GM21526 (cell line): ENCODE measurements around the gene TECPR1.

ENCODE experiments used
- ATAC-seq: cut with Tn5 transposase; IDR thresholded peaks from one replicate; pipeline ENCODE4 v1.9.1; 2021; ENCODE audit warnings: moderate library complexity; ENCODE audit not compliant: unreplicated experiment, low FRiP score

Gene TECPR1

DNA sequence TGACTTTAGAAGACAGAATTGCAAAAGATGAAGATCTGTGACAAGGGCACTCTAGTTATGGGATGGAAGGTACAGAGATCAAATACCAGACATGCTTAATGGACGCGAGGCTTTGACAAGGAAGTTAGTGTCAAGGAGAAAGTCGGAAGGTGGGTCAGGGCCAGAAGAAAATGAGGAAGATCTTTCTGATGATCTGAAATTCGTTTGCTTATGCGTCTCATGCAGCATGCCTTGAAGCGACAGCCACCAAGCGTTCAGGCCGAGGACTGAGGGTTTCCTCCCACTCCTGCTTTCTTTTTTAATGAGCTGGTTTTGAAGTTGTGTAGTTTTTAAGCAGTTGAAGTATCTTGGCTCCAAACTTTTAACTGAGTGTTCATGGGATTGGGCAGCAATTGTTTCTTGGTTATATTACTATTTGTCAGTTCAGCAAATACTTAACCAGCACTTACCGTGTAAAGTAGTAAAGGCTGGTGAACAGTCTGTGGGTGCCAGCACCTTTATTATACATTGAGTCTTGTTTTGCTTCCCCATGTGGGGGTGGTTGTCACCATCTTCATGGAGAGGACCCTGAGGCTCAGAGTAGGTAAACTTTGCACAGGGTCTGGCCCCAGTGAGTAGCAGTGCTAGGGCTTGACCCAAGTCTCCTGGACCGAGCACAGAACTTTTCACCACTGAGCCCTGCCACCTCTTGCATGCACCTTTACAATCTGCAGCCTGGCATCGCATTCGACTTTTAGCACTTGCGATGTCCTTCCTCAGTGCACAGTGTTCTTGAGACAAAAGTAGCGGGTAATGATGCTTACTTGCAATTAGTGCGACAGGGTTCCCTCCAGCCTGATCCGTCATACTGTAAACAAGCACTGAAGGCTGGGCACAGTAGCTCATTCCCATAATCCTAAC is 55.1 kb downstream of the TECPR1 start:
- ATAC-seq = no peak

DNA sequence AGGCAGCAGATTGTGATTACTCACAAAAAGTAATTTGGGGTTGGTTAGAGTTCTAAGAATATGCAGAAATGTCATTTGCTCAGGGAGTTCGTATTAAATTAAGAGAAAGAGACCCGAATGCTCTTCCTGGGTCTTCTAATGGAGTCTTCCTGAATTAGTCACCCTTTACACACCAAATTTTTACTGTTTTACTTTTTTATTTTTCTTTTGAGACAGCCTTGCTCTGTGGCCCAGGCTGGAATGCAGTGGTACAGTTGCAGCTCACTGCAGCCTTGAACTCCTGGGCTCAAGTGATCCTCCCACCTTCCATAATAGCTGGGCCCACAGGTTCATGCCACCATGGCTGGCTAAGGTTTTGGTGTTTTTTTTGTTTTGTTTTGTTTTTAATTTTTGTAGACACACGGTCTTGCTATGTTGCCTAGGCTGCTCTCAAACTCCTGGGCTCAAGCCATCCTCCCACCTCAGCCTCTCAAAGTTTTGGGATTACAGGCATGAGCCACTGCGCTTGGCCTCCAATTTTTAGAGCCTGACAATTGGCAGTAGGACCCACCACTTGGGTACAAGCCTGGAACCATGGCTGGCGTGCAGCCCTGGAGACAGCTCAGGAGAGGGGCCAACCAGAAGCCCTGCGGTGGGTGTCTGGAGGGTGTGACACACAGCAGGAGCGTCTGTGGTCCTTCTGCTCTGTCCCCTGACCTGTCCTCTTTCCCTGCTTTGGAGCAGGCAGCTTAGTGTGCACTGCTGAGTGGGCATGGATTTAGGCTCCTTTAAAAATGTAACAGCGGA is 57.2 kb downstream of the TECPR1 start:
- no peak for ATAC-seq

DNA sequence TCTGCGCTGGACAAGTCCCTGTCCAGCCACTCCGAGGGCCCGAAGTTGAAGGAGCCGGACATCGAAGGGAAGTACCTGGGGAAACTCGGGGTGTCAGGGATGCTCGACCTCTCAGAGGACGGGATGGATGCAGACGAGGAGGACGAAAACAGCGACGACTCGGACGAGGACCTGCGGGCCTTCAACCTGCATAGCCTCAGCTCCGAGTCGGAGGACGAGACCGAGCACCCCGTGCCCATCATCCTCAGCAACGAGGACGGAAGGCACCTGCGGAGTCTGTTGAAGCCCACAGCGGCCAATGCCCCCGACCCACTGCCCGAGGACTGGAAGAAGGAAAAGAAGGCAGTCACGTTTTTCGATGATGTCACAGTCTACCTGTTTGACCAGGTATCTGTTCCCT is 57.8 kb downstream of the TECPR1 start:
- ATAC-seq = no peak

DNA sequence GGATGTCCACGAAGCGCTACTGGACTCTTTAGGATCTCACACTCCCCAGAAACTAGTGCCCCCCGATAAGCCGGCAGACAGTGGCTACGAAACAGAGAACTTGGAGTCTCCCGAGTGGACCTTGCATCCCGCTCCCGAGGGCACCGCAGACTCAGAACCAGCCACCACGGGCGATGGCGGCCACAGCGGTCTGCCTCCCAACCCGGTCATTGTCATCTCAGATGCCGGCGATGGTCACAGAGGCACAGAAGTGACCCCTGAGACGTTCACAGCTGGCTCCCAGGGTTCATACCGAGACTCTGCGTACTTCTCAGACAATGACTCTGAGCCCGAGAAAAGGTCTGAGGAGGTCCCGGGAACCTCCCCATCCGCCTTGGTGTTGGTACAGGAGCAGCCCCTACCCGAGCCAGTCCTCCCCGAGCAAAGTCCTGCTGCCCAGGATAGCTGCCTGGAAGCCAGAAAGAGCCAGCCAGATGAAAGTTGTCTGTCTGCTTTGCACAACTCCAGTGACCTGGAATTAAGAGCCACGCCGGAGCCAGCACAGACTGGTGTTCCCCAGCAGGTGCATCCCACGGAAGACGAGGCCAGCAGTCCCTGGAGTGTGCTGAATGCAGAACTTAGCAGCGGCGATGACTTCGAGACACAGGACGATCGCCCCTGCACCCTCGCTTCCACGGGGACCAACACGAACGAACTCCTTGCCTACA is 58.4 kb downstream of the TECPR1 start:
- no peak for ATAC-seq

DNA sequence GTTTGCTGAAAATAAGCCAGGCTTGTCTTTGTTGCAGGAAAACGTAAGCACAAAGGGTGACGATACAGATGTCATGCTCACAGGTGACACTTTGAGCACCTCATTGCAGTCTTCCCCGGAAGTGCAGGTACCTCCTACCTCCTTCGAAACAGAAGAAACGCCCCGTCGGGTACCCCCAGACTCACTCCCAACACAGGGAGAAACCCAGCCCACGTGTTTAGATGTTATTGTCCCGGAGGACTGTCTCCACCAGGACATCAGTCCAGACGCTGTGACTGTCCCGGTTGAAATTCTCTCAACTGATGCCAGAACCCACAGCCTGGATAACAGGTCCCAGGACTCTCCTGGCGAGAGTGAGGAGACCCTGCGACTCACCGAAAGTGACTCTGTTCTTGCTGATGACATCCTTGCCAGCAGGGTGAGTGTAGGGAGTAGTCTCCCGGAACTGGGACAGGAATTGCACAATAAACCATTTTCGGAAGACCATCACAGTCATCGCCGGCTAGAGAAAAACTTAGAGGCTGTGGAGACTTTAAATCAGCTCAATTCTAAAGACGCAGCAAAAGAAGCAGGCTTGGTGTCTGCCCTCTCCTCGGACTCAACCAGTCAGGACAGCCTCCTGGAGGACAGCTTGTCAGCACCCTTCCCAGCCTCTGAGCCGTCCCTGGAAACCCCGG is 59.1 kb downstream of the TECPR1 start:
- no peak for ATAC-seq

DNA sequence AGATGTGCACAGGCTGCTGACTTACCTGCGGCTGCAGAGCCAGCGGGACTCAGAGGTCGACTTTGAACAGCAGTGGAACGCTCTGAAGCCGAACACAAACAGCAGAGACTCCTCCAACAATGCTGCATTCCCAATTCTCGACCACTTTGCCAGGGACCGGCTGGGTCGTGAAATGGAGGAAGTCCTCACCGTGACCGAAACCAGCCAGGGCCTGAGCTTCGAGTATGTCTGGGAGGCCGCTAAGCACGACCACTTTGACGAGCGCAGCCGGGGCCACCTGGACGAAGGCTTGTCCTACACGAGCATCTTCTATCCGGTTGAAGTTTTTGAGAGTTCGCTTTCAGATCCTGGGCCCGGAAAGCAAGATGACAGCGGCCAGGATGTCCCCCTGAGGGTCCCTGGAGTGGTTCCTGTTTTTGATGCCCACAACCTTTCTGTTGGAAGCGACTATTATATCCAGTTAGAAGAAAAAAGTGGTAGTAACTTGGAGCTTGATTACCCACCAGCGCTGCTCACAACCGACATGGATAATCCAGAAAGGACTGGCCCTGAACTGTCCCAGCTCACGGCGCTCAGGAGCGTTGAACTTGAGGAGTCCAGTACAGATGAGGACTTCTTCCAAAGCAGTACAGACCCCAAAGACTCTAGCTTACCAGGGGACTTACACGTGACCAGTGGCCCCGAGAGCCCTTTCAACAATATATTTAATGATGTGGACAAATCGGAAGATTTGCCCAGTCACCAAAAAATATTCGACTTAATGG is 60.2 kb downstream of the TECPR1 start:
- no peak for ATAC-seq

DNA sequence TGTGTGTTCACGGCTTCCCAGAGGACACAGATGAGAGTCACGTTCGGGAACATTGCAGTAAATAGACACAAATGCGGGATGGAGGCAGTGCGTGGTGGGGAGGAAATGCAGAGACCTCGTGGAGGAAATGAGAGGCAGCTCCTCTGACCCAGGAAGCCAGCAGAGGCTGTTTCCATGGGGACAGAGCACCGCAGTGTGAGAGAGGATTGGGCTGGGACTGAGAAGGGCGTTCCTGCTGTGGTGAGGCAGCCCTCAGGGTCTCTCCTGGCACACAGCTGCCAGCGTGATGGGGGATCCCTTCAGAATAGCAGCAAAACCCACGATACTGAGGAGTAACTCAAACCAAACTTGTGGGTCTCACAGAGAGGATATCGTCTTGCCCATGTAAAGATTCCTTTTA is 62.5 kb downstream of the TECPR1 start:
- ATAC-seq = no peak

DNA sequence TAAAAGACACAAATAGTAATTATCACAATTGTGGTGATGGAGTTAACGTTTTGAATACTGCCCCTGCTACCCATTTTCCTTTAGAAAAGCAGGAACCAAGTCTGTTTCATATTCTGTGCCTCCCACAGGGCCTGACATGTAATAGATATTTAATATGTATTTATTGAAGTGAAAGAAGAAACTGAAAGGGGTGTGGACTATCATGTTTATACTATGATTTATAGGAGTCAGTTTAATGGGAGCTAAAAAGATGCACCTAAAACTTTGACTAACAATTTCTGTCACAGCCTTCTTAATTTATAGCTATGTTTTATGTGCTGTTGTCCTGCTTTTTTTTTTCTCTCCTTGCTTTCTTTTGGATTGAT is 64.9 kb downstream of the TECPR1 start:
- ATAC-seq = no peak

DNA sequence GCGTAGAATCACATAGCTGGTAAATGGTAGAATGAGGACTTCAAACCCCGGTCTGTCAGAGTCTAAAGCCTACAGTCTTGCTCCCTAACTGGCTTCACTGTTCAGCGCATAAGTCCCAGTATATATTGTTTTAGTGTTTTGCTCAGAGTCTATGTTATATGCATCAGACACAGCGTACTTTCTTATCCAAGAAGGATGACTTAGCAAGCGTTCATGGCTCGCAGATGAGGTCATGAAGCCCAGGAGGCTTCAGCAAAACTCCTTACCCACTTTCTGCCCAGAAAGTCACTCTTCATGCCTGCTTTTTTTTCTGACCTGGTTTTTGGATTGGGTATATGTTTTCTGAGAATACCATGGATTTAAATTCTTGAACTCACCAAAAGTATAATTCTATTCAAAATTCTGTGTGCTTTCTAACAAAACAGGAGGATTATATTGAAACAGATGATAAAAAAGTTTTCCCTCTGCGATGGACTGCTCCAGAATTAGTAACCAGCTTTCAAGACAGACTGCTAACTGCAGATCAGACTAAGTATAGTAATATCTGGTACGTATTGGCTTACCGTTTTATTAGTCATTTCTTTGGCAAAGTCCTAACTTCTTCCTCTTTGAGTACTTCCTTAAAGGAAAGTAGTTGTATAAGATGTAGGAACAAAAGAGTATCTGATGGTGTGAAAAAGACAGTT is 65.4 kb downstream of the TECPR1 start:
- ATAC-seq = no peak

DNA sequence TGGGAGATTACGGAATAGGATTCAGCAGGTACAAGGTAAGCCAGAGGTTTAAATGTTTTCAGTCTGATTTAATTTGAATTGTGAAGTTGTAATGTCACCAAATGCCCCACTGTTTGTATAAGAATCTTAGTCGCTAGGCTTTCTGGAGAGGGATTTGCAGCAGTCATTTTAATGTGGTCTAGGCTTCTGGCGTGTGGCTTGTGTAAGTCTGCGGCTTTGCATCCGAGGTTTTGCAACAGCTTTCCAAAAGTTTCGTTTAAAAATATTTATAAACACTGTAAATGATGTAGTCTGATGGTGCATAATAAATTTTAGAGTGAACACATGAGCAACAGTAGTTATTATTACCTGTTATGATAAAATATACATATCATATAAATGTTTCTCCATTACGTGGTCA is 66.9 kb downstream of the TECPR1 start:
- no peak for ATAC-seq

DNA sequence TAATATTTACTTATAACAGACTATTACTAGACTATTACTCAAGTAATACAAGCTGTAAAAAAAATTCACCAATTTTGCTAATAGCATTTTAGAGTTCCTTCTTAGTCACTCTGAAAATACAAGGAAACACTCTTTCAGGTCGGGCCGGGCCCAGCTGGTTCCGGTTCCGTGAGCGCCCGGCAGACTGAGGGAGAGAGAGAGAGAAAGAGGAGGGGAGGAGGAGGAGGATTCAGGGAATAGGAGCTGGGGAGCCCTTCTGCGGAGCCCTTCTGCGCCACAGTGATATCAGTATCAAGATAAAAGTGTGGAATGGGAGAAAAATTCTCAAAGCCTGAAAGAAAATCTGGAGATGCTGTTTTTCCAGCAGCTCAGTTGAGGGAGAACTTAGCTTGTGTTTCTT is 71.3 kb downstream of the TECPR1 start:
- ATAC-seq = no peak

DNA sequence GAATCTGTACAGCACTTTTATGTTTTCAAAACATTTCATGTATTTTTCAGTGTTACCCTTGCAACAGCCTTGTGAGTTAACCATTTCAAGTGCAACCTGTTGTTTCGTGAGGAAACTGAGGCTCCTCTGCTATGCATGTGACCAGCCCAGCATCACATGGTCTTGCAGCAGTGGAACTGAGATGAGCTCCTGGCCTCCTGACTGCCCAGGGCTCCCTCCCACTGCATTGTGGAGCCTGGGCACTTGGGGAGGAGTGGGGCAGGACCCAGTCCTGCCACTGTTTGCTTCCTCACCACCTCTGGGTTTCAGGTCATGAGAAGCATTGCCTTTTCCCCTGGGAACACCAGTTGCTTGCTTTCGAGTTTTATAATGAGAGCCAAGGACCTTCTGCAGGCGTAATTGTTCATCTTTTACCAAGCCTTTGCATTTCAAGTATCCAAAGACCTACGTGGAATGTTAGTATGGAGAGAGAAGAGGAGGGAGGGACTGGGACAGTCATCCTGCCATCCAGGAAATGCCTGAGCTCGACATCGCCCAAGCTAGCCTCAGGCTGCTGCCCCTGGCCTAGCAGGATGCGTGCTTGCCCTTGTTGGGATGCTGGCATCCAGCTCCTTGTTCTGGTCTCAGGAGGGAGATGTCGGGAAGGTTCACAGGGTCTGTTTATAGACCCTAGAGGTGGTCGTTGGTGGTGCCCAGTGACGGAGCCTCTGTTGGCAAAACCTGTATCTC is 73.1 kb downstream of the TECPR1 start:
- no peak for ATAC-seq

DNA sequence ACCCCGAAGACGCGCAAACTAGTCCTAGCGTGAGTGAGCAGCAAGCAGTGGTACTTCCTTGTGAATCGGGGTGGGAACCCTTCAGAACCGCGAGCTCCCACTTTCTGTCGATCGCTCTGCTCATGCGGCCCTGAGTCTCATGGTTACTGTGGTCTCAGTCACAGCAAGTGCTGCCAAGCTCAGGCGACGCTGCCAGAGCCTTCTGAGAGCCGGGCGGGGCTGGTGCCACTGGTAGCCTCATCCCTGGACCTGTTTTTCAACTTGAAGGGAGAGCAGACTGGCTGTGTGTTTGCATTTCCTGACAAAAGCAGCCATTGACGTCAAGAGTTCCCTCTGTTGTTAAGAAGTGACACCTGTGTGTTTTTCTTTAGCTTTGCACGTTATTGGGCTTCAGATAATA is 73.7 kb downstream of the TECPR1 start:
- ATAC-seq = no peak

DNA sequence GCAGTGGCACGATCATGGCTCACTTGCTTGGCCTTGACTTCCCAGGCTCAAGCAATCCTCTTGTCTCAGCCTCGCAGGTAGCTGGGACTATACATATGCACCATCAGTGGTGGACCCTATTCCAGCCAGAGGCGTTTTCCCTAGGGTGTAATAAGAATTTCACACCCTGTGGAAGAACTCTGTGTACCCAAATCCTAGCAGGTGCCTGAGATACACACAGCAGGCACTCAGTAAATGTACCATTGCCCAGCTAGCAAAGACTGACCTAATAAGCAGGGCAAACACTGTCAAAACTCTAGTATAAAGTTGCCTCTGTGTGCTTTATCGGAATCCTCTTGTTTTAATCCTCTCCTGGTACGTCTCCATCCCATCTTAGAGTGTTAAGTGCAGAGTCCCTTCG is 74.5 kb downstream of the TECPR1 start:
- no peak for ATAC-seq

DNA sequence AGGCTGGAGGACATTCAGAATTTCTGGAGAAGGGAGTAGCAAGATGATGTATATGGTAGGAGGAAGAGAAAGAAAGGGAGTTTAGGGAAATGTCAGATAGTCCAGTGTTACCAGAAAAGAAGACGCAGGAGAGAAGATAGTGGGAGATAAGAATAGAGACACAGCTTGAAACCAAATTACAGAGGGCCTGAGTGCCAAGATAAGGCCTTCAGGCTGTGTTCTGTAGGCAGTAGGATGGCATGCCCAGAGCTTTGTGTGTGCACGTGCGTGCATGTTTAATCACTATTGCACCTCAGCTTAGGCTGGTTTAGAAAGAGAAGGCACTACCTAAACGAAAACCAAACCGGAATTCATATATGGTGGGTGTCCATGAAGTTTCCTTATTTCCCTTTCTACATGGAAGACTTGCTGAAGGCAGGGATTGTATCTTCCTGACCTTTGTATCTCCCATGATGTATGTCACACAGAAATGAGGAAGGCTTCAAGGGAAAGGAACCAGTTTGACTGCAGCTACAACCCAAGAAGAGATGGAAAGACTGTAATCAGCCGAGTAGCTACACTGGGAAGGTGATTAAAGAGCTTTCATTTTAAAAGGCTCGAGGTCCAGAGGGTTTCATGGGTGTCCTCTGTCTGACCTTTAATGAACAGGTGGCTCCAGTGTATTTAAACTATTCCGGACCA is 76.6 kb downstream of the TECPR1 start:
- ATAC-seq = no peak

DNA sequence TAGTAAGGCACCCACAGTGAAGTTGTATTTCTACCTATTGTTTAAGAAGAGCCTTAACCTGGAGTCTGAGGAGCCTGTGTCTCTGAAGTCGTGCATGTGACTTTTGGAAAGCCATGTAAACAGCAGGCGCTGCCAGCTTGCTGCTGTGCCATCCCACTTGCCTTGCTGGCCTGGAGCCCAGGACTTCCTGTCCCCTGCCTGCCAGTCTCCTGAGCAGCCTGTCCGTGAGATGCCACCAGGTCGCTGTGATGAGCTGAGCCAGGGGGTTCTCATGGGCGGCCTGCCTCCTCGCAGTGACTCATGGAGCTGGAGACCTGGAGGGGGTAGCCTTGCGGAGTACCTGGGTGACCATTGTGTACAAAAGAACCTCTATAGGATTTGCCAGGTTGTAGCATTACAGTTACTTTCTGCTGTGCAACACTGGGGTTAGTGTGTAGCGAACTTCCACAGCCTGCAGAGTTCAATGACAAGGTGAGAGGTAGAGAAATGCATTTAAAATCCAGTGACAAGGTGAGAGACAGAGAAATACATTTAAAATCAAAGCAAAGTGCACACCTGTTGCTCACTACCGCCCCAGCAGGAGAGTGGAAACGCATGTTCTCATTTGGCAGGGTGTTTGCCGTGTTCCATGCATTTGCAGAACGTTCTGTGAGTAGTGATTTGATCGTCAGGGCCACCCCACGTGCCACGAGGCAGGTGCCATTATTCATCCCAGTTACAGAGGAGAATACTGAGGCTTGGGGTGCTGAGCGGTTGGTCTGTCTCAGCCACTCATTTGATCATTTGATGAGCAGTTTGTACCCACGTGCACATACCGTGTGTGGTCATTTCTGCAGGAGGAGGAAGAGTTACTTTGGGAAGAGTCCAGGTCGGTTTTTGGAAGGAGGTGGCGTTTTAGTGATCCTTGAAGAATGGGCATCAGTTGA is 77.4 kb downstream of the TECPR1 start:
- ATAC-seq = no peak

DNA sequence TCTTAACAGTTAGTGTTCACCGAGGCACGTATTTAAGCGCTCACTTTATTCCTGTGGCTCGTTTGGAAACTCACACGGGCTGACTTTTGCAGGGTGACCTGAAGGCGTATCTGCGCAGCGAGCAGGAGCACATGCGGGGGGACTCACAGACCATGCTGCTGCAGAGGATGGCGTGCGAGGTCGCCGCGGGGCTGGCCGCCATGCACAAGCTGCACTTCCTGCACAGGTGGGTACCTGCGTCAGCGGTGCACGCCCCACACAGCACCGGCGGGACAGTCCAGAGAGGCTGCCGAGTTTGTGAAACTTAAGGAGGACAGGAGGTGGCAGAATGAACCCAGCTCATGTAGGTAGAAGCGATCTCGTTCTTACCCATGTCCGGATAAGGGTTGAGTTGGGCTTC is 80.6 kb downstream of the TECPR1 start:
- ATAC-seq = no peak
